ENCODE measurements around the gene STAB1.

Gene STAB1

DNA sequence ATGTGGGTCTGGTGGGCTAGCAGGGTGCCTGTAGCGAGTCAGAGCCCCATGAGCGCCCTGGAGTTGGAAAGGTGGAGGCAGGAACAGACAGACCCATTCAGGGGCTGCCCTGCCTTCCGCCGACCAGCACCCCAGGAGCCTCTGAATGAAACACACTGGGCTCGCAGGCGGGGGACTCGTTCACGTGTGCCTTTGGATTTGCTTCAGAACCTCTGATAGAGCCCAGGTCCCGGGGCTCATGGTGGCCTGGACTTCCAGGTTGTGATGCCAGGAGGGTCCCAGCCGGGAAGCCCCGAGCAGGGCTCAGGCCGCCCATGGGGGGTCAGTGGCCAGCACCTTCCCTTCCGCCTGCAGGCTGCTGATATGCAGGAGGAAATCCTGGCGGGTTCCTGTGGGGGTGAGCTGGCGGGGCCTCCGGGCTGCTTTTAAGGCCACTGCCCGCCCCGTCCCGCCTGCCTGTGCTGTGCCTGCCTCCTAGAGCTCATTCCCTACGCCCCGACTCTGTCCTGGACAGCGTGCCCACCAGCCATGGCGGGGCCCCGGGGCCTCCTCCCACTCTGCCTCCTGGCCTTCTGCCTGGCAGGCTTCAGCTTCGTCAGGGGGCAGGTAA lies at the start of gene STAB1:
Gene STAB1, plus strand, starts transcription at position 453 of the 610 bp plus-strand sequence. Its CDS starts 76 bp downstream, at position 529.
- H3K9me3 ChIP-seq (ENCODE audit: low read depth, low read length), result no peaks in the 10 kb centered on the region
- no peak within 1 kb of the TSS for H3K27ac ChIP-seq
- no peak within 1 kb of the TSS for H3K9ac ChIP-seq (ENCODE audit: insufficient read length)
- DNase-seq (ENCODE audit: low read depth, low spot score), result no peak
- H3K4me3 ChIP-seq, result no peak within 1 kb of the TSS
- no peak for TF ChIP-seq EZH2 (IDR thresholded peaks at IDR 0.05)
- no peak for TF ChIP-seq POLR2AphosphoS5 (IDR thresholded peaks at IDR 0.05; ENCODE audit: borderline replicate concordance, low read depth, low read length)
- no peak for TF ChIP-seq FOXP2 (optimal IDR thresholded peaks at IDR 0.05; ENCODE audit: control extremely low read depth, extremely low read length, insufficient read depth)
- H3K36me3 ChIP-seq (ENCODE audit: insufficient read depth, low read length), result no peaks in the 10 kb centered on the region

- H3K27ac ChIP-seq, result no peak overlapping the region
- no peaks in the 10 kb centered on the region for H3K9me3 ChIP-seq (ENCODE audit: low read depth, low read length)
- no peak overlapping the region for H3K9ac ChIP-seq (ENCODE audit: insufficient read length)
- no peak for DNase-seq (ENCODE audit: low read depth, low spot score)
- H3K36me3 ChIP-seq (ENCODE audit: insufficient read depth, low read length), result no peaks in the 10 kb centered on the region
- TF ChIP-seq EZH2 (IDR thresholded peaks at IDR 0.05) (no peak), FOXP2 (optimal IDR thresholded peaks at IDR 0.05; ENCODE audit: control extremely low read depth, extremely low read length, insufficient read depth) (no peak), POLR2AphosphoS5 (IDR thresholded peaks at IDR 0.05; ENCODE audit: borderline replicate concordance, low read depth, low read length) (no peak)
- H3K4me3 ChIP-seq, result no peak overlapping the region
These were observed 49.1 kb upstream of the STAB1 start for GRCh38 chr3:52446042-52446441.

- H3K36me3 ChIP-seq (ENCODE audit: insufficient read depth, low read length), result no peaks in the 10 kb centered on the region
- TF ChIP-seq FOXP2 (optimal IDR thresholded peaks at IDR 0.05; ENCODE audit: control extremely low read depth, extremely low read length, insufficient read depth) (no peak), EZH2 (IDR thresholded peaks at IDR 0.05) (no peak), POLR2AphosphoS5 (IDR thresholded peaks at IDR 0.05; ENCODE audit: borderline replicate concordance, low read depth, low read length) (no peak)
- H3K9ac ChIP-seq (ENCODE audit: insufficient read length), result no peak overlapping the region
- no peak overlapping the region for H3K4me3 ChIP-seq
- DNase-seq (ENCODE audit: low read depth, low spot score), result no peak
- H3K27ac ChIP-seq, result no peak overlapping the region
- H3K9me3 ChIP-seq (ENCODE audit: low read depth, low read length), result no peaks in the 10 kb centered on the region
These were observed 48.3 kb upstream of the STAB1 start for GRCh38 chr3:52446631-52447511.

DNA sequence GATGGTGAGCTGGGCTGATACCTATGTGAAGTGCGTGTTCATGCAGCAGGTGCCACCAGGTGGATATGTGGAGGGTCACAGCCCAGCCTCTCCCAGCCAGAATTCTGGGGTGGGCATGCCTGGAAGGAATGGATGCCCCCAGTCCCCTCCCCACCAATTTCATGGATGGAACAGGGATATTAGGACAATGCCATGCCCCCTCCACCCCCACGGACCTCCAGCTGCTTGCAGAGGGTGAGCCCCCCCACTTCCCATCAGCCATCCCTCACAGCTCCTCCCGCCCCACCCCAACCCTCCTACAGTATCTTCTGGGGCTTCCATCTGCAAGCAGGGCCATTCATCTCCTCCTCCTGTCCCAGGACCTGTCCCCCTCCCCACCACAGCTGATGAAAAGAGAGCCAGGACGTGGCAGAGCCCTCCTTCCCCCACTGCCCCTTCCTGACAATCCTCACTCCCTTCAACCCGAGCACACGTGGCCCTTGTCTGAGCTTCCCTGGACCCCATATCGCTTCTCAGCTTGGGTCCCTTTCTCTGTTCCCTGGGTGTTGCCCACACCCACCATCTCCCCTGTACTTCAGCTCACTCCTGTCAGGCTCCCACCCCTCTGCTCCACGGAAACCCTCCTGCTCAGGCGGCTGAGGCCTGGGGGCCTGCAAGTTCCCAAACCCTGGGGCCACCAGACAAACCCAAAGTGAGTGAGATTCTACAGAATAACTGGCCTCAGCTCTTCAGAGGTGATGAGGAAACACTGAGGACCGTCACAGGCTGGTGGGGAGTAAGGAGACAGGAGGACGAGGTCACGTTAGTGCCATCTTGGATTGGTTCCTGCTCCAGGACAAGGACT lies 47.4 kb upstream of the STAB1 start:
- Histone ChIP-seq H3K36me3 (ENCODE audit: insufficient read depth, low read length) (no peaks in the 10 kb centered on the region), H3K27ac (no peak overlapping the region), H3K9ac (ENCODE audit: insufficient read length) (no peak overlapping the region), H3K9me3 (ENCODE audit: low read depth, low read length) (no peaks in the 10 kb centered on the region), H3K4me3 (no peak overlapping the region)
- no peak for DNase-seq (ENCODE audit: low read depth, low spot score)
- TF ChIP-seq EZH2 (IDR thresholded peaks at IDR 0.05), result no peak
- no peak for TF ChIP-seq POLR2AphosphoS5 (IDR thresholded peaks at IDR 0.05; ENCODE audit: borderline replicate concordance, low read depth, low read length)
- TF ChIP-seq FOXP2 (optimal IDR thresholded peaks at IDR 0.05; ENCODE audit: control extremely low read depth, extremely low read length, insufficient read depth), result no peak

- Histone ChIP-seq H3K9ac (ENCODE audit: insufficient read length) (no peak overlapping the region), H3K4me3 (no peak overlapping the region), H3K9me3 (ENCODE audit: low read depth, low read length) (no peaks in the 10 kb centered on the region), H3K27ac (no peak overlapping the region), H3K36me3 (ENCODE audit: insufficient read depth, low read length) (no peaks in the 10 kb centered on the region)
- no peak for TF ChIP-seq FOXP2 (optimal IDR thresholded peaks at IDR 0.05; ENCODE audit: control extremely low read depth, extremely low read length, insufficient read depth)
- no peak for DNase-seq (ENCODE audit: low read depth, low spot score)
These were observed 44.5 kb upstream of the STAB1 start for GRCh38 chr3:52450489-52451236.

DNA sequence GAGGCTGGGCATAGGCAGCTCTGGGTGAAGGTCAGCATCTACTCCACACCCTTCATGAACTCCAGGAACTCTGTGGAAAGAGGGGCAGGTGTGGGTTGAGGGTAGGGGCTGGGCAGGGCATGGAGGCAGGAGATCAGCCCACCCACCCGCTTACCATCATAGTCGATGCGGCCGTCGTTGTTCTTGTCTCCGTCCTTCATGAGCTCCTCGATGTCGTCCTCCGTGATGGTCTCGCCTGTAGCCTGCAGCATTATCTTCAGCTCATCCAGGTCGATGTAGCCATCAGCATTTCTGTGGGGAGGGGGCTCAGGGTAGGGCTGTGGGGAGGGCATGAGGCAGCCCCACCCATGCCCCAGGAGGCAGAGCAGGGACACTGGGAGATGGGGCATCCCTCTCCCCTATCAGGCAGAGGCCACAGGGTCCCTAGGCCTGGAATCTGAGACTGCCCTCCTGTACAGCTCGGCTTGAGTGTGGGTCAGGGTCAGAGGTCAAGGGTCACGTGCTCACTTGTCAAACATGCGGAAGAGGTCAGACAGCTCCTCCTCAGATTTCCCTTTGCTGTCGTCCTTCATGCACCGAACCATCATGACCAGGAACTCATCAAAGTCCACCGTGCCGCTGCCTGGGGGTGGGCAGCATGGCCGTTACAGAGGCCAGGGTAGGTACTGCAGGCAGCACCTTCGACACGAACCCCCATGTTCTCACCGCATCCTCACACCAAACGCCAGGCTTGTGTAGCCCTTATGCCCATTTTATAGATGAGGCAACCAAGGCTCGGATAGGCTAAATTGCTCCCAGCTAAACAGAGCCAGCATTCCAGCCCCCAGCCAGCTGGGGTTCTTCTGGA lies 43.7 kb upstream of the STAB1 start:
- Histone ChIP-seq H3K4me3 (no peak overlapping the region), H3K36me3 (ENCODE audit: insufficient read depth, low read length) (no peaks in the 10 kb centered on the region), H3K9ac (ENCODE audit: insufficient read length) (no peak overlapping the region), H3K27ac (no peak overlapping the region), H3K9me3 (ENCODE audit: low read depth, low read length) (no peaks in the 10 kb centered on the region)
- no peak for TF ChIP-seq POLR2AphosphoS5 (IDR thresholded peaks at IDR 0.05; ENCODE audit: borderline replicate concordance, low read depth, low read length)
- no peak for TF ChIP-seq FOXP2 (optimal IDR thresholded peaks at IDR 0.05; ENCODE audit: control extremely low read depth, extremely low read length, insufficient read depth)
- TF ChIP-seq EZH2 (IDR thresholded peaks at IDR 0.05), result no peak
- DNase-seq (ENCODE audit: low read depth, low spot score), result no peak

GRCh38 chr3:52452126-52452525 lies 43.0 kb upstream of the STAB1 start:
- H3K27ac ChIP-seq, result no peak overlapping the region
- H3K9ac ChIP-seq (ENCODE audit: insufficient read length), result no peak overlapping the region
- TF ChIP-seq POLR2AphosphoS5 (IDR thresholded peaks at IDR 0.05; ENCODE audit: borderline replicate concordance, low read depth, low read length) (no peak), FOXP2 (optimal IDR thresholded peaks at IDR 0.05; ENCODE audit: control extremely low read depth, extremely low read length, insufficient read depth) (no peak), EZH2 (IDR thresholded peaks at IDR 0.05) (no peak)
- no peak for DNase-seq (ENCODE audit: low read depth, low spot score)
- no peaks in the 10 kb centered on the region for H3K36me3 ChIP-seq (ENCODE audit: insufficient read depth, low read length)
- no peak overlapping the region for H3K4me3 ChIP-seq
- H3K9me3 ChIP-seq (ENCODE audit: low read depth, low read length), result no peaks in the 10 kb centered on the region

All from SK-N-MC (cell line).